VCaP (cell line): ENCODE data around the gene NGRN.

Experiments used
- H3K27ac ChIP-seq: fragments of 450-650 bp; 2 replicates; pipeline ENCODE4 v1.5.1; 2017
- CTCF ChIP-seq: fragments of 450-650 bp; conservative IDR thresholded peaks from 2 replicates; pipeline ENCODE4 v1.5.1; 2017; ENCODE audit warnings: mild to moderate bottlenecking, moderate library complexity

NGRN gene

GRCh38 chr15:90318591-90318990 lies 53.1 kb downstream of the NGRN start:
- peak overlapping the region; percentile 52; the same call in 1 of the 2 replicates for H3K27ac ChIP-seq
- TF ChIP-seq CTCF = no peak

GRCh38 chr15:90320062-90320884 lies 54.8 kb downstream of the NGRN start:
- peak overlapping the region; percentile 52 for H3K27ac ChIP-seq

GRCh38 chr15:90320885-90321278 lies 55.4 kb downstream of the NGRN start:
- peak overlapping the region; percentile 52; the same call in 1 of the 2 replicates for H3K27ac ChIP-seq
- no peak for TF ChIP-seq CTCF

More at GRCh38 chr15:90320062-90320884, 54.8 kb downstream of the NGRN start:
- TF ChIP-seq CTCF = peak; percentile 99
